Colonic mucosa (tissue), 4 donors: Measurements from ENCODE around the gene MFAP4. TPM values are rescaled to one million over a fixed set of nuclear protein-coding genes. Genes with fewer than 3 reads are reported as not detected.
A peak's percentile ranks its signal among the peaks of the same experiment; 100 is the strongest.

Experiments
- DNase-seq: peaks from one replicate; pipeline ENCODE4 v3.0.0-alpha.2; 2020
- H3K27ac ChIP-seq: fragments of 200-600 bp; one replicate; pipeline ENCODE4 v1.8.0; 2021
- H3K27me3 ChIP-seq: fragments of 200-600 bp; one replicate; pipeline ENCODE4 v1.8.0; 2021
- H3K36me3 ChIP-seq: fragments of 200-600 bp; one replicate; pipeline ENCODE4 v1.8.0; 2021
- H3K4me1 ChIP-seq: fragments of 200-600 bp; one replicate; pipeline ENCODE4 v1.8.0; 2021; ENCODE audit warnings: mild to moderate bottlenecking
- H3K4me3 ChIP-seq: fragments of 200-600 bp; one replicate; pipeline ENCODE4 v1.8.0; 2021
- H3K9ac ChIP-seq, 2 donors: one replicate each; pipeline ENCODE4 v1.7.0; 2013; ENCODE audit warnings: control low read depth in 2 of 2, low read depth in 2 of 2, low read length in 2 of 2
- H3K9me3 ChIP-seq: fragments of 200-600 bp; one replicate; pipeline ENCODE4 v1.8.0; 2021
- intact Hi-C: fragments of 100-400 bp; cut with DNase I; formaldehyde crosslinking; loops from one replicate; pipeline ENCODE4 v1.14.1; 2022
- total RNA-seq, 2 donors: library from RNA; stranded (reverse); fragmentation: NEBNext Ultra II Directional in 1 of 2; extraction: Animal tissue kit (Norgen Biotek cat#: 25700) in 1 of 2; gene quantifications; one replicate each; pipeline ENCODE4 v1.2.1, GENCODE V29; 2021
- TF ChIP-seq, protein P1 (sequence below): fragments of 200-600 bp; IDR thresholded peaks from one replicate; pipeline ENCODE4 v1.8.0; 2022; ENCODE audit warnings: antibody characterized with exemption, mild to moderate bottlenecking
- donor health status: healthy.
- donor health status: DM: no; HTN: no; CAD: no.
- donor health status: DM: no; HTN: no; CAD: no.

The MFAP4 gene
- total RNA-seq, 2 donors from 2014 or later = 22.2 to 56.0 TPM

- TF ChIP-seq, protein P1, sequence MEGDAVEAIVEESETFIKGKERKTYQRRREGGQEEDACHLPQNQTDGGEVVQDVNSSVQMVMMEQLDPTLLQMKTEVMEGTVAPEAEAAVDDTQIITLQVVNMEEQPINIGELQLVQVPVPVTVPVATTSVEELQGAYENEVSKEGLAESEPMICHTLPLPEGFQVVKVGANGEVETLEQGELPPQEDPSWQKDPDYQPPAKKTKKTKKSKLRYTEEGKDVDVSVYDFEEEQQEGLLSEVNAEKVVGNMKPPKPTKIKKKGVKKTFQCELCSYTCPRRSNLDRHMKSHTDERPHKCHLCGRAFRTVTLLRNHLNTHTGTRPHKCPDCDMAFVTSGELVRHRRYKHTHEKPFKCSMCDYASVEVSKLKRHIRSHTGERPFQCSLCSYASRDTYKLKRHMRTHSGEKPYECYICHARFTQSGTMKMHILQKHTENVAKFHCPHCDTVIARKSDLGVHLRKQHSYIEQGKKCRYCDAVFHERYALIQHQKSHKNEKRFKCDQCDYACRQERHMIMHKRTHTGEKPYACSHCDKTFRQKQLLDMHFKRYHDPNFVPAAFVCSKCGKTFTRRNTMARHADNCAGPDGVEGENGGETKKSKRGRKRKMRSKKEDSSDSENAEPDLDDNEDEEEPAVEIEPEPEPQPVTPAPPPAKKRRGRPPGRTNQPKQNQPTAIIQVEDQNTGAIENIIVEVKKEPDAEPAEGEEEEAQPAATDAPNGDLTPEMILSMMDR = no peak
- Histone ChIP-seq H3K36me3 (peaks cover 21% of the 10 kb centered on the region), H3K4me3 (no peak overlapping the region), H3K4me1 (peaks cover 24% of the 10 kb centered on the region), H3K27ac (peak overlapping the region; percentile 77), H3K9ac (peak overlapping the region; percentile 46 to 48), H3K9me3 (no peaks in the 10 kb centered on the region), H3K27me3 (no peaks in the 10 kb centered on the region)
- peak; percentile 94 for DNase-seq
- intact Hi-C loops = no loop called here
Measured at GRCh38 chr17:19384723-19385391, 2.1 kb downstream of the MFAP4 start.

DNA sequence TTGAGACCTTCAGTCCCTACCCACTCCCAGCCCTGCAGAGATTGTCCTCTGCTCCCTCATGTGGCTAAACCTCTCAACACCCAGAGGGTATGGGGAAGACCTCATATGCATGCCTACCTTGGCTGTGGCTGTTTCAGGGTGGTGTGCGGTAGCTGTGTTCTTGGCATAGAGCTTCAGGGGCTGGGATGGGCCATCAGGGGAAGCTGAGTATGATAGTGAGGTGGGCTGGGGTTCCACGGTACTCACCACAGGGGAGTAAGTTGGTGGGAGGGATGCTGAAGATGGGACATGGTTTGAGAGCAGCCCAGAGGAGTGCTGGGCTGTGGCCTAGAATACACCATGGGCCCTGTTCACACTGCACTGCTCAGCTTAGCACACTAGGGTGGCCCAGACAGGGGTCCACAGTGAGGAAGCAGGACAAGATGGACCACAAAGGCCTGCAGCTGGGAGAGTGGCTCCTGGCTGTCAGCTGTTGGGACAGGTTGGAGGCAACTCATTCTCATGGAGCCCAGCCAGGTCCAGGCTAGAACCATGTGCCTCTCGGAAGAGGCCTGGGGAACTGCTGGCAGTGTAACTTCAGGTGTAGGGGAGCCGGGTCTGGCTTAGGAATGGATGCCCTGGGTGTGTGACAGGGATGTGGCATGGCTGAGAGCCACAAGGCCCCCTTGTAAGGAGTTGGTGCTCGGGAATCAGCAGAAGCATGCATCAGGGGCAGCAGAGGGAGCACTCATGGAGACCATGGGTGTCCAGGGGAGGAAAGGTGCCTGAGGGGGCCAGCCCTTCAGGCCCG is 3.1 kb downstream of the MFAP4 start:
- H3K36me3 ChIP-seq = peaks cover 21% of the 10 kb centered on the region
- H3K9ac ChIP-seq = peak overlapping the region; percentile 46 to 48
- H3K27ac ChIP-seq = peak overlapping the region; percentile 77
- no peak for DNase-seq
- TF ChIP-seq, protein P1 = no peak
- no peaks in the 10 kb centered on the region for H3K27me3 ChIP-seq
- H3K9me3 ChIP-seq = no peaks in the 10 kb centered on the region
- intact Hi-C loops = no loop called here
- peaks cover 24% of the 10 kb centered on the region for H3K4me1 ChIP-seq
- H3K4me3 ChIP-seq = no peak overlapping the region

- intact Hi-C loops = no loop called here
- Histone ChIP-seq H3K27me3 (no peaks in the 10 kb centered on the region), H3K4me3 (no peak overlapping the region), H3K4me1 (peaks cover 24% of the 10 kb centered on the region), H3K27ac (no peak overlapping the region), H3K9me3 (no peaks in the 10 kb centered on the region), H3K9ac (no peak overlapping the region), H3K36me3 (peaks cover 21% of the 10 kb centered on the region)
- TF ChIP-seq, protein P1 = no peak
- no peak for DNase-seq
Measured at GRCh38 chr17:19382531-19383444, 4.2 kb downstream of the MFAP4 start.

DNA sequence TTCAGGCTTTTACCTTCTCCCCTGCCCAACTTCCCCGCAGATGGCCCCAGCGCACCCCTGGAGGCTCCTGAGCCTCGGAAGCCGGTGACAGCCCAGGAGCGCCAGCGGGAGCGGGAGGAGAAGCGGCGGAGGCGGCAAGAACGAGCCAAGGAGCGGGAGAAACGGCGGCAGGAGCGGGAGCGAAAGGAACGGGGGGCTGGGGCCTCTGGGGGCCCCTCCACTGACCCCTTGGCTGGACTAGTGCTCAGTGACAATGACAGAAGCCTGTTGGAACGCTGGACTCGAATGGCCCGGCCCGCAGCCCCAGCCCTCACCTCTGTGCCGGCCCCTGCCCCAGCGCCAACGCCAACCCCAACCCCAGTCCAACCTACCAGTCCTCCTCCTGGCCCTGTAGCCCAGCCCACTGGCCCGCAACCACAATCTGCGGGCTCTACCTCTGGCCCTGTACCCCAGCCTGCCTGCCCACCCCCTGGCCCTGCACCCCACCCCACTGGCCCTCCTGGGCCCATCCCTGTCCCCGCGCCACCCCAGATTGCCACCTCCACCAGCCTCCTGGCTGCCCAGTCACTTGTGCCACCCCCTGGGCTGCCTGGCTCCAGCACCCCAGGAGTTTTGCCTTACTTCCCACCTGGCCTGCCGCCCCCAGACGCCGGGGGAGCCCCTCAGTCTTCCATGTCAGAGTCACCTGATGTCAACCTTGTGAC is 5.1 kb downstream of the MFAP4 start:
- H3K4me3 ChIP-seq = no peak overlapping the region
- H3K9ac ChIP-seq = no peak overlapping the region
- peaks cover 28% of the 10 kb centered on the region for H3K4me1 ChIP-seq
- H3K36me3 ChIP-seq = peaks cover 21% of the 10 kb centered on the region
- DNase-seq = no peak
- intact Hi-C loops = no loop called here
- H3K9me3 ChIP-seq = no peaks in the 10 kb centered on the region
- H3K27me3 ChIP-seq = no peaks in the 10 kb centered on the region
- TF ChIP-seq, protein P1 = no peak
- H3K27ac ChIP-seq = no peak overlapping the region

GRCh38 chr17:19381361-19381740 is 5.6 kb downstream of the MFAP4 start:
- intact Hi-C loops = no loop called here
- H3K27me3 ChIP-seq = no peaks in the 10 kb centered on the region
- H3K36me3 ChIP-seq = peaks cover 21% of the 10 kb centered on the region
- no peak for DNase-seq
- TF ChIP-seq, protein P1 = no peak
- peaks cover 30% of the 10 kb centered on the region for H3K4me1 ChIP-seq
- H3K9me3 ChIP-seq = no peaks in the 10 kb centered on the region
- H3K9ac ChIP-seq = no peak overlapping the region
- no peak overlapping the region for H3K27ac ChIP-seq
- no peak overlapping the region for H3K4me3 ChIP-seq
